Neural progenitor cell (in vitro differentiated cells): Measurements from ENCODE around the gene ARHGAP4. TPM values are rescaled to one million over a fixed set of nuclear protein-coding genes. Genes with fewer than 3 reads are reported as not detected.

Experiments
- DNase-seq: peaks from one replicate; pipeline ENCODE4 v3.0.0-alpha.2; 2016; ENCODE audit warnings: low spot score
- H2AFZ ChIP-seq: fragments of 200-600 bp; sonication (generic); replicated peaks from 2 replicates; pipeline ENCODE4 v1.6.1; 2016; ENCODE audit warnings: antibody characterized with exemption
- H3F3A ChIP-seq: fragments of 200-600 bp; sonication (generic); 2 replicates; pipeline ENCODE4 v1.6.1; 2016; ENCODE audit warnings: antibody characterized with exemption, low read depth
- H3K27ac ChIP-seq: fragments of 200-600 bp; sonication (generic); 2 replicates; pipeline ENCODE4 v1.5.1; 2016; ENCODE audit warnings: mild to moderate bottlenecking
- H3K27me3 ChIP-seq: fragments of 200-600 bp; sonication (generic); 2 replicates; pipeline ENCODE4 v1.6.1; 2016; ENCODE audit warnings: mild to moderate bottlenecking, moderate library complexity
- H3K36me3 ChIP-seq: fragments of 200-600 bp; sonication (generic); 2 replicates; pipeline ENCODE4 v1.5.1; 2016
- H3K4me1 ChIP-seq: fragments of 200-600 bp; sonication (generic); 2 replicates; pipeline ENCODE4 v1.6.1; 2016; ENCODE audit warnings: mixed run types
- H3K4me2 ChIP-seq: fragments of 200-600 bp; sonication (generic); 2 replicates; pipeline ENCODE4 v1.6.1; 2016
- H3K4me3 ChIP-seq: fragments of 200-600 bp; sonication (generic); 2 replicates; pipeline ENCODE4 v1.5.1; 2016
- H3K79me2 ChIP-seq: fragments of 200-600 bp; sonication (generic); 2 replicates; pipeline ENCODE4 v1.6.1; 2016; ENCODE audit warnings: low read depth
- H3K9ac ChIP-seq: fragments of 200-600 bp; sonication (generic); 2 replicates; pipeline ENCODE4 v1.6.1; 2016
- H3K9me3 ChIP-seq: fragments of 200-600 bp; sonication (generic); 2 replicates; pipeline ENCODE4 v1.5.1; 2016; ENCODE audit warnings: low read depth
- H4K20me1 ChIP-seq: fragments of 200-600 bp; sonication (generic); 2 replicates; pipeline ENCODE4 v1.6.1; 2016; ENCODE audit warnings: low read depth
- H3K27ac Mint-ChIP-seq: 3 replicates; pipeline ENCODE4 v1.8.0; 2021; ENCODE audit warnings: mixed read lengths
- H3K27me3 Mint-ChIP-seq: 2 replicates; pipeline ENCODE4 v1.8.0; 2022; ENCODE audit warnings: low read depth, mild to moderate bottlenecking, inconsistent platforms, moderate library complexity, mixed read lengths; ENCODE audit not compliant: insufficient read depth
- H3K36me3 Mint-ChIP-seq: 3 replicates; pipeline ENCODE4 v1.8.0; 2021; ENCODE audit warnings: mixed read lengths
- H3K4me1 Mint-ChIP-seq: 3 replicates; pipeline ENCODE4 v1.8.0; 2021; ENCODE audit warnings: mixed read lengths
- H3K4me3 Mint-ChIP-seq: 3 replicates; pipeline ENCODE4 v1.8.0; 2021; ENCODE audit warnings: mild to moderate bottlenecking, moderate library complexity, mixed read lengths
- H3K9me3 Mint-ChIP-seq: 3 replicates; pipeline ENCODE4 v1.8.0; 2020; ENCODE audit warnings: mixed read lengths
- EZH2 ChIP-seq: fragments of 200-600 bp; sonication (generic); IDR thresholded peaks from 2 replicates; pipeline ENCODE4 v1.6.1; 2017; ENCODE audit warnings: antibody characterized with exemption, mild to moderate bottlenecking, moderate library complexity
- EZH2phosphoT487 ChIP-seq: fragments of 200-600 bp; sonication (generic); IDR thresholded peaks from 2 replicates; pipeline ENCODE4 v1.6.1; 2017; ENCODE audit warnings: antibody characterized with exemption
- total RNA-seq: library from RNA; depleted of rRNA; stranded (reverse); fragments of >200 nt; gene quantifications from 2 replicates; pipeline ENCODE4 v1.2.3, GENCODE V29; 2015; ENCODE audit warnings: low replicate concordance
- TF ChIP-seq, protein P1 (sequence below): fragments of 200-600 bp; sonication (generic); IDR thresholded peaks from 2 replicates; pipeline ENCODE4 v1.5.1; 2017; ENCODE audit warnings: antibody characterized with exemption, mild to moderate bottlenecking

Gene ARHGAP4
- total RNA-seq, 1 donor from 2014 or later, result 5.1 TPM

DNA sequence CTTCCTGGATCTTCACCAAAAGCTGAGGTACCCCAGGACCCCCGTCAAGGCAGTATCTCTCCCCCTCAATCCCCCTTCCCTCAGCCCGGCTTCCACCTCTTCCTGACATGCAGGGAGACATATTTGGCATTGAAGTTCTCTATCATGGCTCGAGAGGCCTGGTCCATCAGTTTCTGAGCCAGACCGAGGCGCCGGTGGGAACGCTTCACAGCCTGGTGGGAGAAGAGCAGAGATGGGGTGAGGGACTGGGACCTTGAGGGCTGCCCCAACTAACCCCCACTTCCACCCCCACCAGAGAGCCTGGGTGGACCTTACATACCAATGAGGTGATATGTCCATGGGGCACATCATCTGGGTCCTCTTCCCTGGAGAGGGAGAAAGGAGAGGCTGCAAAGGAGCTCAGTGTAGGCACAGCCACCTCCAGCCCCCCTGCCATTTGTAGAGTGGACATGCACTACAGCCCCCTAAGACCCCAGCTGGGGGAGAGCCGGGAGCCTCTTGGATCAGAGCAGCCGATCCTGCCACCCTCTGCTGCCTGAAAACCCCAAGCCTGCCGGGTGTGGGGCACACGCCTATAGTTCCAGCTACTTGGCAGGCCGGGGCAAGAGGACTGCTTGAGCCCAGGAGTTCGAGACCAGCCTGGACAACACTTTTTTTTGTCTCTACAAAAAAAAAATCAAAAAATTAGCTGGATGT, 6.3 kb upstream of the ARHGAP4 start:
- Mint-ChIP-seq H3K36me3 (peaks cover 4% of the 10 kb centered on the region), H3K27ac (no peak overlapping the region), H3K27me3 (peaks cover 3% of the 10 kb centered on the region), H3K4me1 (peaks cover 17% of the 10 kb centered on the region), H3K4me3 (no peak overlapping the region), H3K9me3 (peaks cover 7% of the 10 kb centered on the region)
- peaks cover 24% of the 10 kb centered on the region for H3F3A ChIP-seq
- H3K27me3 ChIP-seq, result no peaks in the 10 kb centered on the region
- no peak overlapping the region for H3K9ac ChIP-seq
- DNase-seq, result no peak
- no peak overlapping the region for H2AFZ ChIP-seq
- no peaks in the 10 kb centered on the region for H4K20me1 ChIP-seq
- H3K4me1 ChIP-seq, result no peaks in the 10 kb centered on the region
- H3K79me2 ChIP-seq, result peaks cover 18% of the 10 kb centered on the region
- no peak overlapping the region for H3K4me2 ChIP-seq
- no peak overlapping the region for H3K27ac ChIP-seq
- TF ChIP-seq EZH2 (no peak), EZH2phosphoT487 (no peak)
- TF ChIP-seq, protein P1, sequence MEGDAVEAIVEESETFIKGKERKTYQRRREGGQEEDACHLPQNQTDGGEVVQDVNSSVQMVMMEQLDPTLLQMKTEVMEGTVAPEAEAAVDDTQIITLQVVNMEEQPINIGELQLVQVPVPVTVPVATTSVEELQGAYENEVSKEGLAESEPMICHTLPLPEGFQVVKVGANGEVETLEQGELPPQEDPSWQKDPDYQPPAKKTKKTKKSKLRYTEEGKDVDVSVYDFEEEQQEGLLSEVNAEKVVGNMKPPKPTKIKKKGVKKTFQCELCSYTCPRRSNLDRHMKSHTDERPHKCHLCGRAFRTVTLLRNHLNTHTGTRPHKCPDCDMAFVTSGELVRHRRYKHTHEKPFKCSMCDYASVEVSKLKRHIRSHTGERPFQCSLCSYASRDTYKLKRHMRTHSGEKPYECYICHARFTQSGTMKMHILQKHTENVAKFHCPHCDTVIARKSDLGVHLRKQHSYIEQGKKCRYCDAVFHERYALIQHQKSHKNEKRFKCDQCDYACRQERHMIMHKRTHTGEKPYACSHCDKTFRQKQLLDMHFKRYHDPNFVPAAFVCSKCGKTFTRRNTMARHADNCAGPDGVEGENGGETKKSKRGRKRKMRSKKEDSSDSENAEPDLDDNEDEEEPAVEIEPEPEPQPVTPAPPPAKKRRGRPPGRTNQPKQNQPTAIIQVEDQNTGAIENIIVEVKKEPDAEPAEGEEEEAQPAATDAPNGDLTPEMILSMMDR, result no peak
- no peaks in the 10 kb centered on the region for H3K36me3 ChIP-seq
- no peaks in the 10 kb centered on the region for H3K9me3 ChIP-seq
- no peak overlapping the region for H3K4me3 ChIP-seq

- no peak overlapping the region for H3K4me2 ChIP-seq
- no peaks in the 10 kb centered on the region for H3K27me3 ChIP-seq
- no peak overlapping the region for H3K9ac ChIP-seq
- H3F3A ChIP-seq, result peaks cover 28% of the 10 kb centered on the region
- peaks cover 7% of the 10 kb centered on the region for H3K9me3 Mint-ChIP-seq
- H2AFZ ChIP-seq, result no peak overlapping the region
- no peak overlapping the region for H3K27ac ChIP-seq
- no peaks in the 10 kb centered on the region for H4K20me1 ChIP-seq
- TF ChIP-seq, protein P1, result no peak
- TF ChIP-seq EZH2 (no peak), EZH2phosphoT487 (no peak)
- H3K9me3 ChIP-seq, result no peaks in the 10 kb centered on the region
- H3K27ac Mint-ChIP-seq, result no peak overlapping the region
- H3K36me3 ChIP-seq, result no peaks in the 10 kb centered on the region
- H3K27me3 Mint-ChIP-seq, result peaks cover 6% of the 10 kb centered on the region
- H3K4me1 ChIP-seq, result peaks cover 2% of the 10 kb centered on the region
- no peak overlapping the region for H3K4me3 ChIP-seq
- peaks cover 4% of the 10 kb centered on the region for H3K36me3 Mint-ChIP-seq
- DNase-seq, result no peak
- peaks cover 18% of the 10 kb centered on the region for H3K79me2 ChIP-seq
- peaks cover 21% of the 10 kb centered on the region for H3K4me1 Mint-ChIP-seq
- H3K4me3 Mint-ChIP-seq, result no peak overlapping the region
Observed at GRCh38 chrX:153931748-153932147, 5.7 kb upstream of the ARHGAP4 start.

DNA sequence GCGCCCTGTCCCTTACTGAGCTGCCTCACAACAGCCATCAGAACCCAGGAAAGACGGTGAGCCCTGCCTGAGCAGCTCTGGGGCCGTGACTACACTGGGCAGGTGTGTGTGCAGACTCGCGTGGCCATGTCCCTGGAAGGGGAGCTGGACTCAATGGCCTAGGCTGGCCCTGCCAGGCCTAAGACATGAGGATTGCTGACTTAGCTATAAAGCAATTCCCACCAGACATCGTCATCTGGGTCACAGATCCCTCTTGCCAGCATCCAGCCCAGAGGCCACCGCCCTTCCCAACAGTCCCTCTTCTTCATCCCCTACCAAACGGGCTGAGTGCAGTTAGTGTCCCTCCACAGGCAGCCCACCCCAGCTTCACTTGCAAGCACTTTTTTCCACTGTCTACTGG, 5.1 kb upstream of the ARHGAP4 start:
- H3K9me3 Mint-ChIP-seq, result peaks cover 7% of the 10 kb centered on the region
- H3K27ac Mint-ChIP-seq, result no peak overlapping the region
- peaks cover 18% of the 10 kb centered on the region for H3K79me2 ChIP-seq
- peaks cover 4% of the 10 kb centered on the region for H3K36me3 Mint-ChIP-seq
- H3K9ac ChIP-seq, result no peak overlapping the region
- peaks cover 6% of the 10 kb centered on the region for H3K27me3 Mint-ChIP-seq
- H3K4me3 Mint-ChIP-seq, result no peak overlapping the region
- no peak overlapping the region for H2AFZ ChIP-seq
- no peaks in the 10 kb centered on the region for H3K9me3 ChIP-seq
- H3K4me1 Mint-ChIP-seq, result peaks cover 21% of the 10 kb centered on the region
- no peaks in the 10 kb centered on the region for H3K36me3 ChIP-seq
- no peaks in the 10 kb centered on the region for H4K20me1 ChIP-seq
- TF ChIP-seq EZH2phosphoT487 (no peak), EZH2 (no peak)
- TF ChIP-seq, protein P1, result no peak
- H3K27ac ChIP-seq, result no peak overlapping the region
- no peak overlapping the region for H3K4me2 ChIP-seq
- no peaks in the 10 kb centered on the region for H3K27me3 ChIP-seq
- no peak overlapping the region for H3K4me3 ChIP-seq
- H3F3A ChIP-seq, result peaks cover 33% of the 10 kb centered on the region
- H3K4me1 ChIP-seq, result peaks cover 8% of the 10 kb centered on the region
- no peak for DNase-seq
